Astrocyte (in vitro differentiated cells and primary cell): ENCODE measurements around the gene SUGCT. TPM values are rescaled to one million over a fixed set of nuclear protein-coding genes. Genes with fewer than 3 reads are reported as not detected.

ENCODE experiments used
- DNase-seq: peaks from one replicate; pipeline ENCODE4 v3.0.0-alpha.2; 2010; ENCODE audit warnings: low read depth
- FAIRE-seq: peaks from 2 replicates; lab custom pipeline; 2011; peaks lifted over from hg19 to GRCh38; lab: Jason Lieb, UNC
- H2AFZ ChIP-seq: 2 replicates; pipeline ENCODE4 v1.6.0; 2012; ENCODE audit warnings: low read depth, low read length, inconsistent platforms
- H3K27ac ChIP-seq: 2 replicates; pipeline ENCODE4 v1.5.1; 2011; ENCODE audit warnings: low read depth, low read length, inconsistent platforms
- H3K27me3 ChIP-seq: 2 replicates; pipeline ENCODE4 v1.6.0; 2011; ENCODE audit warnings: low read length, inconsistent platforms; ENCODE audit not compliant: insufficient read depth
- H3K36me3 ChIP-seq: 2 replicates; pipeline ENCODE4 v1.5.1; 2011; ENCODE audit warnings: low read length, inconsistent platforms; ENCODE audit not compliant: insufficient read depth
- H3K4me1 ChIP-seq: 2 replicates; pipeline ENCODE4 v1.5.1; 2011; ENCODE audit warnings: low read length, inconsistent platforms; ENCODE audit not compliant: insufficient read depth
- H3K4me2 ChIP-seq: 2 replicates; pipeline ENCODE4 v1.6.0; 2012; ENCODE audit warnings: low read length, inconsistent platforms
- H3K4me3 ChIP-seq: 2 replicates; pipeline ENCODE4 v1.5.1; 2011; ENCODE audit warnings: low read depth, mild to moderate bottlenecking, low read length, inconsistent platforms; ENCODE audit not compliant: insufficient read depth
- H3K79me2 ChIP-seq: 2 replicates; pipeline ENCODE4 v1.6.0; 2012; ENCODE audit warnings: mild to moderate bottlenecking, low read length, inconsistent platforms; ENCODE audit not compliant: insufficient read depth
- H3K9ac ChIP-seq: 2 replicates; pipeline ENCODE4 v1.6.0; 2012; ENCODE audit warnings: mild to moderate bottlenecking, low read length, inconsistent platforms
- H3K9me3 ChIP-seq: 2 replicates; pipeline ENCODE4 v1.5.1; 2012; ENCODE audit warnings: low read depth, mild to moderate bottlenecking, low read length, inconsistent platforms; ENCODE audit not compliant: insufficient read depth
- H4K20me1 ChIP-seq: 2 replicates; pipeline ENCODE4 v1.6.0; 2012; ENCODE audit warnings: low read length, inconsistent platforms; ENCODE audit not compliant: insufficient read depth
- H3K27ac Mint-ChIP-seq: one replicate; pipeline ENCODE4 v1.8.0; 2021; ENCODE audit warnings: mild to moderate bottlenecking, mixed read lengths; ENCODE audit not compliant: unreplicated experiment
- H3K27me3 Mint-ChIP-seq: one replicate; pipeline ENCODE4 v1.8.0; 2021; ENCODE audit warnings: low read depth, mixed read lengths; ENCODE audit not compliant: unreplicated experiment
- H3K36me3 Mint-ChIP-seq: one replicate; pipeline ENCODE4 v1.8.0; 2021; ENCODE audit warnings: low read depth, mixed read lengths; ENCODE audit not compliant: unreplicated experiment
- H3K4me1 Mint-ChIP-seq: one replicate; pipeline ENCODE4 v1.8.0; 2021; ENCODE audit warnings: low read depth, mixed read lengths; ENCODE audit not compliant: unreplicated experiment
- H3K4me3 Mint-ChIP-seq: one replicate; pipeline ENCODE4 v1.8.0; 2021; ENCODE audit warnings: mild to moderate bottlenecking, moderate library complexity, mixed read lengths; ENCODE audit not compliant: unreplicated experiment
- H3K9me3 Mint-ChIP-seq: one replicate; pipeline ENCODE4 v1.8.0; 2021; ENCODE audit warnings: mild to moderate bottlenecking, mixed read lengths; ENCODE audit not compliant: unreplicated experiment
- EZH2 ChIP-seq: IDR thresholded peaks from 2 replicates; pipeline ENCODE4 v1.6.1; 2012; ENCODE audit warnings: mild to moderate bottlenecking, low read length, inconsistent platforms; ENCODE audit not compliant: insufficient read depth
- total RNA-seq: library from RNA; stranded (reverse); gene quantifications from 2 replicates; pipeline ENCODE4 v1.2.1, GENCODE V29; 2021
- TF ChIP-seq, protein P1 (sequence below): IDR thresholded peaks from 2 replicates; pipeline ENCODE4 v1.5.1; 2011; ENCODE audit warnings: low read depth, mild to moderate bottlenecking, inconsistent platforms, low read length, moderate library complexity; ENCODE audit not compliant: insufficient read depth

SUGCT gene
- total RNA-seq, 1 donor from 2014 or later, result 15.5 TPM

DNA sequence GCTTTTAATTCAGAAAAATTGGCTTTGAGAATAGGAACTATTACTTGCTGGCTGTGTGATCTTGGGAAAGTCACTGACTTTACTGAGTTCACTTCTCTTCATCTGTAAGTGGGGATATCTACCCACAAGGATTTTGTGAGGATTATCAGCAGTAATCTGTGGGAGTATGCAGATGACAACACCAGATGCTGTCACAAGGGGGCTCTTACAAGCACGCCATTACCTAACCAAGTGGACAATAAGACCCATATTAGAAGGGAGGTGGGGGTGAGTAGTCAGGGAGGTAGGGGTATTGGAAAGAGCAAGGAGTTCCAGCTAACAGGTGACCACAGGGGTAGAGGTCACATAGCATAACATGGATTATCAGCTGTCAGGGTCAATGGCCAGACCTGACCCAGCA, 569.4 kb downstream of the SUGCT start:
- Mint-ChIP-seq H3K36me3 (peaks cover 2% of the 10 kb centered on the region), H3K4me1 (peaks cover 15% of the 10 kb centered on the region), H3K27me3 (peaks cover 2% of the 10 kb centered on the region), H3K9me3 (no peaks in the 10 kb centered on the region), H3K27ac (no peak overlapping the region), H3K4me3 (no peak overlapping the region)
- Histone ChIP-seq H3K36me3 (no peaks in the 10 kb centered on the region), H3K4me3 (no peak overlapping the region), H2AFZ (no peak overlapping the region), H3K9me3 (no peaks in the 10 kb centered on the region), H3K27me3 (no peaks in the 10 kb centered on the region), H3K27ac (no peak overlapping the region), H3K4me2 (no peak overlapping the region), H4K20me1 (no peaks in the 10 kb centered on the region), H3K9ac (no peak overlapping the region), H3K79me2 (no peaks in the 10 kb centered on the region), H3K4me1 (peaks cover 8% of the 10 kb centered on the region)
- no peak for TF ChIP-seq EZH2
- TF ChIP-seq, protein P1, sequence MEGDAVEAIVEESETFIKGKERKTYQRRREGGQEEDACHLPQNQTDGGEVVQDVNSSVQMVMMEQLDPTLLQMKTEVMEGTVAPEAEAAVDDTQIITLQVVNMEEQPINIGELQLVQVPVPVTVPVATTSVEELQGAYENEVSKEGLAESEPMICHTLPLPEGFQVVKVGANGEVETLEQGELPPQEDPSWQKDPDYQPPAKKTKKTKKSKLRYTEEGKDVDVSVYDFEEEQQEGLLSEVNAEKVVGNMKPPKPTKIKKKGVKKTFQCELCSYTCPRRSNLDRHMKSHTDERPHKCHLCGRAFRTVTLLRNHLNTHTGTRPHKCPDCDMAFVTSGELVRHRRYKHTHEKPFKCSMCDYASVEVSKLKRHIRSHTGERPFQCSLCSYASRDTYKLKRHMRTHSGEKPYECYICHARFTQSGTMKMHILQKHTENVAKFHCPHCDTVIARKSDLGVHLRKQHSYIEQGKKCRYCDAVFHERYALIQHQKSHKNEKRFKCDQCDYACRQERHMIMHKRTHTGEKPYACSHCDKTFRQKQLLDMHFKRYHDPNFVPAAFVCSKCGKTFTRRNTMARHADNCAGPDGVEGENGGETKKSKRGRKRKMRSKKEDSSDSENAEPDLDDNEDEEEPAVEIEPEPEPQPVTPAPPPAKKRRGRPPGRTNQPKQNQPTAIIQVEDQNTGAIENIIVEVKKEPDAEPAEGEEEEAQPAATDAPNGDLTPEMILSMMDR, result no peak
- FAIRE-seq, result no peak
- no peak for DNase-seq

DNA sequence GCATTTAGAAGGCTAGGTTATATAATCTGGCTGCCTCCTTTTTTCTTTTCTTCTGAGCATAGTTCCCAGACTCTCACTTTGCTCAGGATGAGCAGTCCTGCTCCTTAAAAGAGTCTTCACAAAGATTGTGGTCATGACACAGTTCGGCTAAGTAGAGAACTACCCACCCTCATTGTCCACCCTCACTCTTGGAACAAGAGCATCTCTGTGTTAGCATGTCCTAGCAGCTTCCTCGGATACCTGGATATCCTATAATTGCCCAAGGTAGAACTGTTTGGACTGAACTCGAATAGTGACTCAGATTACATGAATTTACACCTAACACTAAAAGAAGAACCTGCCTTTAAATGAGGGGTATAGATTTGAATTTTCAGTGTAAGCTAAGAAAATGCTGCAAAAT, 572.0 kb downstream of the SUGCT start:
- no peak overlapping the region for H3K4me3 Mint-ChIP-seq
- no peak overlapping the region for H2AFZ ChIP-seq
- no peaks in the 10 kb centered on the region for H3K27me3 ChIP-seq
- peaks cover 2% of the 10 kb centered on the region for H3K36me3 Mint-ChIP-seq
- no peak overlapping the region for H3K4me3 ChIP-seq
- no peak for TF ChIP-seq EZH2
- TF ChIP-seq, protein P1, result no peak
- FAIRE-seq (no peak), DNase-seq (no peak)
- H3K27ac Mint-ChIP-seq, result no peak overlapping the region
- no peaks in the 10 kb centered on the region for H3K4me1 ChIP-seq
- no peaks in the 10 kb centered on the region for H3K79me2 ChIP-seq
- no peak overlapping the region for H3K4me2 ChIP-seq
- H3K9ac ChIP-seq, result no peak overlapping the region
- H3K9me3 ChIP-seq, result no peaks in the 10 kb centered on the region
- H3K9me3 Mint-ChIP-seq, result no peaks in the 10 kb centered on the region
- peaks cover 2% of the 10 kb centered on the region for H3K27me3 Mint-ChIP-seq
- H4K20me1 ChIP-seq, result no peaks in the 10 kb centered on the region
- peaks cover 6% of the 10 kb centered on the region for H3K4me1 Mint-ChIP-seq
- no peak overlapping the region for H3K27ac ChIP-seq
- no peaks in the 10 kb centered on the region for H3K36me3 ChIP-seq

DNA sequence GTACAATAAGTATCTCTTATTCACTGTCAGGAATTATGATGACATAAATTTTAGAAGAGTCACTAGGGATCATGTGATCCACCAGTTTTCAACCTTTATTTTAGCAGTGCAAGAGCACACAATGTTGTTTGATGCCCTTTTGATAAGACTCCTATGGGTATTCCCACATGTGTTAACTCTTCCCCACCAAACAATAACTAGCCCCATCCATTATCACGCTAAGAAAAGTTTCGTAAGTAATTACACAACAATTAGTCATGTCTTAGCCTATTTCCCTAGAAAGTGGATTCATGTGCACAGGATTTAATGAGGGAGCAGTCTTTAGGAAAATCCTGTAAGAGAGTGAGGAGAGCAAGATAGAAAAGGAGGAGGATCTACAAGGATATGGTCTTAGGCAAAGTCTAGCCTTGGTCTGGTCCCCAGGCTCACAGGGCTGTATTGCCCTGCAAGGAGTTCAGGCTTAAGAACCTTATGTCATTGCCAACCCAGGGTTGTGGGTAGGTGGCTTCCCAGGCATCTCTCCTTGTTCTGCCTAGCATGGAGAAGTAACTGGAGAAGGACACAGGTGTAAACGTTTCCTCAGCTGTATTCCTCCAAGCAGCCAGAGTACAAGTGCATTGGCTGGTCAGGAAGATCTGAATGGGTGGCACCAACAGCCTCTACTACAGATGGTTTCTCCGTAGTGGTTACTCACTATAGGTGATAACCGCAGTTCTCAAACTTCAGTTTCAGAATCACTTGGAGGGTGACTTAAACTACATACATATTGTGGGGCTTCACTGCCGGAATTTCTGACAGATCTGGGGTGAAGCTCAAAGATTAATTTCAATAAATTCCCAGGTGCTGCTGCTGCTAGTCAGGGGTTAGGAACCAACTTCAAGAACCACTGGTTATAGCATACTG, 574.5 kb downstream of the SUGCT start:
- Mint-ChIP-seq H3K36me3 (peaks cover 2% of the 10 kb centered on the region), H3K27ac (no peak overlapping the region), H3K27me3 (peaks cover 2% of the 10 kb centered on the region), H3K9me3 (no peaks in the 10 kb centered on the region), H3K4me1 (no peaks in the 10 kb centered on the region), H3K4me3 (no peak overlapping the region)
- DNase-seq (no peak), FAIRE-seq (no peak)
- Histone ChIP-seq H3K4me1 (no peaks in the 10 kb centered on the region), H3K9ac (no peak overlapping the region), H3K27me3 (no peaks in the 10 kb centered on the region), H3K79me2 (no peaks in the 10 kb centered on the region), H4K20me1 (no peaks in the 10 kb centered on the region), H2AFZ (no peak overlapping the region), H3K4me3 (no peak overlapping the region), H3K27ac (no peak overlapping the region), H3K4me2 (no peak overlapping the region), H3K9me3 (no peaks in the 10 kb centered on the region), H3K36me3 (no peaks in the 10 kb centered on the region)
- TF ChIP-seq, protein P1, result no peak
- TF ChIP-seq EZH2, result no peak
